ENCODE measurements around the gene HOXA3.

The HOXA3 gene

GRCh38 chr7:27103489-27104226 lies 48.7 kb downstream of the HOXA3 start:
- no peak for DNase-seq (ENCODE audit: low read depth, low spot score)

- no peak for DNase-seq (ENCODE audit: low read depth, low spot score)
These were observed 49.6 kb downstream of the HOXA3 start, which contains the start of gene HOXA2 for GRCh38 chr7:27102581-27103442. HOXA2 (minus strand) TSS chr7:27102683; CDS start chr7:27102500, 183 bp downstream.

- DNase-seq (ENCODE audit: low read depth, low spot score) = no peak
These were observed 50.3 kb downstream of the HOXA3 start for GRCh38 chr7:27101957-27102580.

- DNase-seq (ENCODE audit: low read depth, low spot score) = no peak
These were observed 51.0 kb downstream of the HOXA3 start for GRCh38 chr7:27101171-27101956.

- no peak for DNase-seq (ENCODE audit: low read depth, low spot score)
These were observed 51.7 kb downstream of the HOXA3 start for GRCh38 chr7:27100694-27101170.

GRCh38 chr7:27099453-27100370 lies 52.7 kb downstream of the HOXA3 start:
- no peak for DNase-seq (ENCODE audit: low read depth, low spot score)

- no peak for DNase-seq (ENCODE audit: low read depth, low spot score)
These were observed 53.6 kb downstream of the HOXA3 start for GRCh38 chr7:27098578-27099451.

GRCh38 chr7:27097686-27098577 lies 54.5 kb downstream of the HOXA3 start:
- DNase-seq (ENCODE audit: low read depth, low spot score) = no peak

GRCh38 chr7:27096768-27097514 lies 55.4 kb downstream of the HOXA3 start:
- DNase-seq (ENCODE audit: low read depth, low spot score) = no peak

GRCh38 chr7:27095897-27096767 lies 56.3 kb downstream of the HOXA3 start, which contains the start of gene HOXA1:
HOXA1 (minus strand) TSS chr7:27096000; CDS start chr7:27095912, 88 bp downstream.
- peak; percentile 32 for DNase-seq (ENCODE audit: low read depth, low spot score)

GRCh38 chr7:27095050-27095896 lies 57.1 kb downstream of the HOXA3 start:
- DNase-seq (ENCODE audit: low read depth, low spot score) = no peak

- no peak for DNase-seq (ENCODE audit: low read depth, low spot score)
These were observed 57.9 kb downstream of the HOXA3 start for GRCh38 chr7:27094304-27095049.

- DNase-seq (ENCODE audit: low read depth, low spot score) = no peak
These were observed 59.0 kb downstream of the HOXA3 start for GRCh38 chr7:27093184-27093895.

- DNase-seq (ENCODE audit: low read depth, low spot score) = no peak
These were observed 59.6 kb downstream of the HOXA3 start for GRCh38 chr7:27092819-27093110.
